Loucy (cell line): Measurements from ENCODE around the gene CD300E.

Experiments
- H2AFZ ChIP-seq: fragments of 200-600 bp; sonication (generic); 2 replicates; pipeline ENCODE4 v1.6.0; 2016; ENCODE audit warnings: antibody characterized with exemption, mild to moderate bottlenecking, low read length, moderate library complexity
- H3F3A ChIP-seq: fragments of 200-600 bp; 2 replicates; pipeline ENCODE4 v1.6.0; 2016; ENCODE audit warnings: antibody characterized with exemption, low read depth, mild to moderate bottlenecking
- H3K27me3 ChIP-seq: fragments of 200-600 bp; sonication (generic); 2 replicates; pipeline ENCODE4 v1.6.1; 2014; ENCODE audit warnings: low read length, mild to moderate bottlenecking; ENCODE audit not compliant: insufficient read depth, poor library complexity, severe bottlenecking
- H3K36me3 ChIP-seq: fragments of 200-600 bp; sonication (generic); 2 replicates; pipeline ENCODE4 v1.6.1; 2016; ENCODE audit warnings: low read length; ENCODE audit not compliant: insufficient read depth
- H3K4me1 ChIP-seq: fragments of 200-600 bp; sonication (generic); 2 replicates; pipeline ENCODE4 v1.5.1; 2014; ENCODE audit warnings: low read length, mild to moderate bottlenecking; ENCODE audit not compliant: insufficient read depth, poor library complexity, severe bottlenecking
- H3K4me2 ChIP-seq: fragments of 200-600 bp; sonication (generic); 2 replicates; pipeline ENCODE4 v1.6.0; 2014; ENCODE audit warnings: antibody characterized with exemption, low read length, low read depth, mild to moderate bottlenecking; ENCODE audit not compliant: poor library complexity, severe bottlenecking
- H3K4me3 ChIP-seq: fragments of 200-600 bp; sonication (generic); 2 replicates; pipeline ENCODE4 v1.5.1; 2014; ENCODE audit warnings: low read length, mild to moderate bottlenecking, mixed read lengths; ENCODE audit not compliant: poor library complexity, severe bottlenecking
- H3K79me2 ChIP-seq: fragments of 200-600 bp; sonication (generic); 2 replicates; pipeline ENCODE4 v1.6.1; 2014; ENCODE audit warnings: low read length; ENCODE audit not compliant: insufficient read depth
- H3K9ac ChIP-seq: fragments of 200-600 bp; sonication (generic); 2 replicates; pipeline ENCODE4 v1.6.0; 2014; ENCODE audit warnings: mild to moderate bottlenecking, low read depth, low read length, moderate library complexity; ENCODE audit not compliant: poor library complexity, severe bottlenecking
- H3K9me2 ChIP-seq: fragments of 200-600 bp; sonication (generic); replicated peaks from 2 replicates; pipeline ENCODE4 v1.6.1; 2016; ENCODE audit warnings: low read depth, low read length, mixed read lengths
- H3K9me3 ChIP-seq: fragments of 200-600 bp; sonication (generic); 2 replicates; pipeline ENCODE4 v1.6.1; 2014; ENCODE audit warnings: mild to moderate bottlenecking, antibody characterized with exemption, low read length, low read depth; ENCODE audit not compliant: insufficient read depth
- H4K20me1 ChIP-seq: fragments of 200-600 bp; sonication (generic); 2 replicates; pipeline ENCODE4 v1.6.0; 2014; ENCODE audit warnings: antibody characterized with exemption, low read length, mild to moderate bottlenecking; ENCODE audit not compliant: insufficient read depth, poor library complexity, severe bottlenecking
- EZH2phosphoT487 ChIP-seq: fragments of 200-600 bp; IDR thresholded peaks from 2 replicates; pipeline ENCODE4 v1.6.1; 2018; ENCODE audit warnings: antibody characterized with exemption, mild to moderate bottlenecking, moderate library complexity, borderline replicate concordance
- TF ChIP-seq, protein P1 (sequence below): fragments of 200-600 bp; sonication (generic); conservative IDR thresholded peaks from 2 replicates; pipeline ENCODE4 v1.5.1; 2014; ENCODE audit warnings: mild to moderate bottlenecking, antibody characterized with exemption, low read length

The CD300E gene

DNA sequence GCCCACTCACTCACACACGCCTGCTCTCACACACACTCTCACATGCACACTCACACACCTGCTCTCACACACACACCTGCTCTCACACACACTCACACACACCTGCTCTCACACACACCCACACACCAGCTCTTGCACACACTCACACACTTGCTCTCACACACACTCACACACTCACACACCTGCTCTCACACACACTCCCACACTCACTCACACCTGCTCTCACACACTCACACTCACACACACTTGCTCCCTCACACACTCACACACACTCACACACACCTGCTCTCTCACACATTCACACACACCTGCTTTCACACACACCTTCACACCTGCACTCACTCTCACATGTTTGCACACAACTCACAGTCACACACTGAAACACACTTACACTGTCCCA, 60.2 kb downstream of the CD300E start:
- Histone ChIP-seq H3K9ac (no peak overlapping the region), H3K9me2 (no peaks in the 10 kb centered on the region), H3K9me3 (no peaks in the 10 kb centered on the region), H3K27me3 (no peaks in the 10 kb centered on the region), H3K36me3 (no peaks in the 10 kb centered on the region), H4K20me1 (no peaks in the 10 kb centered on the region), H2AFZ (no peak overlapping the region), H3F3A (no peaks in the 10 kb centered on the region), H3K79me2 (no peaks in the 10 kb centered on the region), H3K4me2 (no peak overlapping the region), H3K4me3 (no peak overlapping the region), H3K4me1 (no peaks in the 10 kb centered on the region)
- no peak for TF ChIP-seq EZH2phosphoT487
- TF ChIP-seq, protein P1, sequence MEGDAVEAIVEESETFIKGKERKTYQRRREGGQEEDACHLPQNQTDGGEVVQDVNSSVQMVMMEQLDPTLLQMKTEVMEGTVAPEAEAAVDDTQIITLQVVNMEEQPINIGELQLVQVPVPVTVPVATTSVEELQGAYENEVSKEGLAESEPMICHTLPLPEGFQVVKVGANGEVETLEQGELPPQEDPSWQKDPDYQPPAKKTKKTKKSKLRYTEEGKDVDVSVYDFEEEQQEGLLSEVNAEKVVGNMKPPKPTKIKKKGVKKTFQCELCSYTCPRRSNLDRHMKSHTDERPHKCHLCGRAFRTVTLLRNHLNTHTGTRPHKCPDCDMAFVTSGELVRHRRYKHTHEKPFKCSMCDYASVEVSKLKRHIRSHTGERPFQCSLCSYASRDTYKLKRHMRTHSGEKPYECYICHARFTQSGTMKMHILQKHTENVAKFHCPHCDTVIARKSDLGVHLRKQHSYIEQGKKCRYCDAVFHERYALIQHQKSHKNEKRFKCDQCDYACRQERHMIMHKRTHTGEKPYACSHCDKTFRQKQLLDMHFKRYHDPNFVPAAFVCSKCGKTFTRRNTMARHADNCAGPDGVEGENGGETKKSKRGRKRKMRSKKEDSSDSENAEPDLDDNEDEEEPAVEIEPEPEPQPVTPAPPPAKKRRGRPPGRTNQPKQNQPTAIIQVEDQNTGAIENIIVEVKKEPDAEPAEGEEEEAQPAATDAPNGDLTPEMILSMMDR = no peak

GRCh38 chr17:74561586-74561985, 62.0 kb downstream of the CD300E start:
- Histone ChIP-seq H3K4me1 (no peaks in the 10 kb centered on the region), H4K20me1 (no peaks in the 10 kb centered on the region), H3K36me3 (no peaks in the 10 kb centered on the region), H3K27me3 (no peaks in the 10 kb centered on the region), H3K9me2 (no peaks in the 10 kb centered on the region), H3F3A (no peaks in the 10 kb centered on the region), H3K9me3 (no peaks in the 10 kb centered on the region), H3K4me2 (no peak overlapping the region), H2AFZ (no peak overlapping the region), H3K9ac (no peak overlapping the region), H3K4me3 (no peak overlapping the region), H3K79me2 (no peaks in the 10 kb centered on the region)
- TF ChIP-seq, protein P1 = no peak
- no peak for TF ChIP-seq EZH2phosphoT487
